Measurements from ENCODE around the gene NEK1. TPM values are rescaled to one million over a fixed set of nuclear protein-coding genes. Genes with fewer than 3 reads are reported as not detected.
"Not testable (repeated sequence)": the region's sequence is repeated elsewhere in the genome, so short reads cannot be mapped to it uniquely, and the experiment has no call there.

NEK1 gene
- polyA plus RNA-seq, 1 of the 3 experiments (the other 2 are of a cell fraction): 2.0 TPM

DNA sequence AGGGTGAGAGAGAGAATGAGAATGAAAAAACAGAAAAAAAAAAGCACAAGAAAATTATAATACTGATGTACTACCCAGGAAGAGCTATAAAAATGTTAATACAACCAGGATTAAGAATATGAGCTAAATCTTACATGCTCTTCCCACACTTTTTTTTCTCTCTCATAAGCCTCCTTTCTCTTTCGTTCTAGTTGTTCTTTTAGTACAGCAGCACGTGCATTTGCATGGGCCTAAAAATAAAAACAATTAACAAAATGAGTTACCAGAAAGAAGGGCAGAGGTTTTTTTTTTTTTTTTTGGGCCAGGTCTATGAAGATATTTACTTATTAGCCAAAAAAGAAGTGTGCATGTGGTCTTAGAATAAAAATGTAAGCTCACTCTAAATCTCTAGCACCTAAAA lies 105.5 kb downstream of the NEK1 start (continued):
- no peak for TF ChIP-seq GABPA (IDR thresholded peaks at IDR 0.05; ENCODE audit: low read depth)
- no peak for TF ChIP-seq EP300 (IDR thresholded peaks at IDR 0.05; ENCODE audit: borderline replicate concordance in 1 of 2, low read depth in 1 of 2, low read length in 1 of 2)
- TF ChIP-seq SMC3 (IDR thresholded peaks at IDR 0.05; ENCODE audit: low read depth, low read length): no peak

- H3K79me2 ChIP-seq (ENCODE audit: insufficient read depth); H3K9ac ChIP-seq; H3K27me3 ChIP-seq (ENCODE audit: insufficient read depth); H4K20me1 ChIP-seq (ENCODE audit: insufficient read depth); CTCF ChIA-PET; H3K4me1 ChIP-seq (ENCODE audit: control insufficient read depth in 1 of 2, insufficient read depth in 2 of 2, low read depth in 1 of 2, low read length in 1 of 2); DNase-seq; H2AFZ ChIP-seq (ENCODE audit: low read depth); H3K9me2 ChIP-seq; H3F3A ChIP-seq (replicated peaks; ENCODE audit: insufficient read depth); H3K4me3 ChIP-seq (ENCODE audit: low read depth in 2 of 2, low read length in 1 of 2); H3K27ac ChIP-seq (ENCODE audit: low read depth in 2 of 2, low read length in 1 of 2); H3K4me2 ChIP-seq; H3K9me3 ChIP-seq; POLR2A ChIA-PET: not testable (repeated sequence)
- WGBS (ENCODE audit: low lambda C conversion rate): no CpG with 5 or more reads among the region's 11 CpGs
- H3K36me3 ChIP-seq (replicated peaks in 1 of 2; ENCODE audit: control insufficient read depth in 1 of 2, insufficient read depth in 2 of 2, low read length in 1 of 2): peaks cover 0 to 36% of the 10 kb centered on the region in 2 experiments
Observed at GRCh38 chr4:169499907-169500306, 112.5 kb downstream of the NEK1 start.

- H3K27me3 ChIP-seq (ENCODE audit: insufficient read depth); H4K20me1 ChIP-seq (ENCODE audit: insufficient read depth); H3K79me2 ChIP-seq (ENCODE audit: insufficient read depth); H3K4me3 ChIP-seq (ENCODE audit: low read depth in 2 of 2, low read length in 1 of 2); H3K4me2 ChIP-seq; H3K9me3 ChIP-seq; H3F3A ChIP-seq (replicated peaks; ENCODE audit: insufficient read depth); H3K36me3 ChIP-seq (replicated peaks in 1 of 2; ENCODE audit: control insufficient read depth in 1 of 2, insufficient read depth in 2 of 2, low read length in 1 of 2); H3K9me2 ChIP-seq; CTCF ChIA-PET; H2AFZ ChIP-seq (ENCODE audit: low read depth); H3K4me1 ChIP-seq (ENCODE audit: control insufficient read depth in 1 of 2, insufficient read depth in 2 of 2, low read depth in 1 of 2, low read length in 1 of 2); DNase-seq; H3K27ac ChIP-seq (ENCODE audit: low read depth in 2 of 2, low read length in 1 of 2); H3K9ac ChIP-seq; POLR2A ChIA-PET: not testable (repeated sequence)
- 91% methylated on average over 3 of the region's 3 CpGs for WGBS (ENCODE audit: low lambda C conversion rate)
Observed at GRCh38 chr4:169494234-169494633, 118.1 kb downstream of the NEK1 start.

GRCh38 chr4:169493164-169493524 lies 119.2 kb downstream of the NEK1 start:
- H3F3A ChIP-seq (replicated peaks; ENCODE audit: insufficient read depth): no peaks in the 10 kb centered on the region
- H3K79me2 ChIP-seq (ENCODE audit: insufficient read depth): no peaks in the 10 kb centered on the region
- H3K4me2 ChIP-seq: no peak overlapping the region
- H3K9me3 ChIP-seq: no peaks in the 10 kb centered on the region
- ChIA-PET CTCF (interaction anchor here (0.8 to 2.5 kb wide), 5 partner anchors 15 to 569 kb away, joined by 3 to 13 read pairs (median 4); no protein-coding TSS in a partner anchor), POLR2A (no interaction called here)
- no peak overlapping the region for H2AFZ ChIP-seq (ENCODE audit: low read depth)
- no peak overlapping the region for H3K27ac ChIP-seq (ENCODE audit: low read depth in 2 of 2, low read length in 1 of 2)
- WGBS (ENCODE audit: low lambda C conversion rate): 15% methylated on average over 2 of the region's 2 CpGs
- H3K27me3 ChIP-seq (ENCODE audit: insufficient read depth): no peaks in the 10 kb centered on the region
- DNase-seq: no peak
- H3K4me1 ChIP-seq (ENCODE audit: control insufficient read depth in 1 of 2, insufficient read depth in 2 of 2, low read depth in 1 of 2, low read length in 1 of 2): no peaks in the 10 kb centered on the region
- no peaks in the 10 kb centered on the region for H4K20me1 ChIP-seq (ENCODE audit: insufficient read depth)
- H3K36me3 ChIP-seq (replicated peaks in 1 of 2; ENCODE audit: control insufficient read depth in 1 of 2, insufficient read depth in 2 of 2, low read length in 1 of 2): peaks cover 0 to 3% of the 10 kb centered on the region in 2 experiments
- no peak overlapping the region for H3K4me3 ChIP-seq (ENCODE audit: low read depth in 2 of 2, low read length in 1 of 2)
- H3K9ac ChIP-seq: no peak overlapping the region
- TF ChIP-seq JUND (IDR thresholded peaks at IDR 0.05) (no peak), RAD21 (IDR thresholded peaks at IDR 0.05; ENCODE audit: low read length) (no peak), FOSL2 (IDR thresholded peaks at IDR 0.05; ENCODE audit: borderline replicate concordance, low read depth) (no peak), POLR2AphosphoS5 (IDR thresholded peaks at IDR 0.05; ENCODE audit: low read depth, low read length) (no peak), TCF12 (IDR thresholded peaks at IDR 0.05) (no peak), EP300 (IDR thresholded peaks at IDR 0.05; ENCODE audit: borderline replicate concordance in 1 of 2, low read depth in 1 of 2, low read length in 1 of 2) (no peak), FOXM1 (IDR thresholded peaks at IDR 0.05; ENCODE audit: low read depth) (no peak), GATA2 (CRISPR knock-in tag; IDR thresholded peaks at IDR 0.05) (no peak), NFIC (IDR thresholded peaks at IDR 0.05; ENCODE audit: borderline replicate concordance) (no peak), MEF2A (IDR thresholded peaks at IDR 0.05; ENCODE audit: borderline replicate concordance, low read depth) (no peak), ZBTB33 (IDR thresholded peaks at IDR 0.05; ENCODE audit: borderline replicate concordance, low read depth) (no peak), MXI1 (IDR thresholded peaks at IDR 0.05; ENCODE audit: low read depth, low read length) (no peak), TAF1 (IDR thresholded peaks at IDR 0.05; ENCODE audit: borderline replicate concordance, low read depth, low read length) (no peak), FOXJ3 (CRISPR knock-in tag; IDR thresholded peaks at IDR 0.05) (no peak)
- TF ChIP-seq, protein P1, sequence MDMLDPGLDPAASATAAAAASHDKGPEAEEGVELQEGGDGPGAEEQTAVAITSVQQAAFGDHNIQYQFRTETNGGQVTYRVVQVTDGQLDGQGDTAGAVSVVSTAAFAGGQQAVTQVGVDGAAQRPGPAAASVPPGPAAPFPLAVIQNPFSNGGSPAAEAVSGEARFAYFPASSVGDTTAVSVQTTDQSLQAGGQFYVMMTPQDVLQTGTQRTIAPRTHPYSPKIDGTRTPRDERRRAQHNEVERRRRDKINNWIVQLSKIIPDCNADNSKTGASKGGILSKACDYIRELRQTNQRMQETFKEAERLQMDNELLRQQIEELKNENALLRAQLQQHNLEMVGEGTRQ (IDR thresholded peaks at IDR 0.05; ENCODE audit: borderline replicate concordance, low read depth, low read length): no peak
- H3K9me2 ChIP-seq: no peaks in the 10 kb centered on the region
